ENCODE results near the gene GPC3. TPM values are rescaled to one million over a fixed set of nuclear protein-coding genes. Genes with fewer than 3 reads are reported as not detected.

GPC3 gene
- total RNA-seq, 1 experiment from 2014 or later, result not detected

DNA sequence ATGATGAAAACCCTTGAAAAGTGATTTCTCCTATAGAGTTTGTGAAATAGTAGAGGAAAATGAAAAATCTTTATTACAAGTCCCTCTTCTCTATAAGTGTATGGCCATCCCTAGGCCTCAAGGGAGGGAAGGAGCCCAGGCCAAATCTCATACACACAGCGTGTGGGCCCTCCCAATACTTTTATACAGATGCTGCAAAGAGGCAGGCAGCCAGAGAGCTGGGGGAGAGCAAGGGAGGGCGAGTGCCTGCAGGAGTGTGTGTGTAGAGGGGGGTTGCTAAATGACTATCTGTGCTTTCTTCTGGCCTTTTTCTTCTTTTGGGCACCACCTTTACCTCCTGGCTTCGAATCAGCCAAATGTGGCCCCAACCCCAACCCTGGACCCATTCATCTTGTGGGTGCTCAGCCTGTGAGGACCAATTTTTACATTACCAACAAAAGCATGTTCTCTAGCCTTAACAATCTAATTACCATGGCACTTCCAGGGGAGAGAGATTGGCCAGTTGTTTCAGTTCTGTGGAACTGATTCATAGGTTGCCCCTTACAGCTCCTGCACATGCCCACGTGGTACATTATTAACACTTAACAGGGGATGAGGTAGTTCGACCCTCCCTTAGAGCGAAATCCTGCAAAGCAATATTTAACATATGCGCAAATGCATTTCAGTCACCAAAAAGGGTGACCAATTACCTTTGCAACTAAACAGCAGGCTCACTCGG is 2.0 kb downstream of the GPC3 start:
- DNase-seq, result no peak
- H3K4me3 ChIP-seq, result no peak overlapping the region
- H3K36me3 ChIP-seq, result no peaks in the 10 kb centered on the region
- no peaks in the 10 kb centered on the region for H3K9me3 ChIP-seq
- H3K27me3 ChIP-seq, result no peaks in the 10 kb centered on the region

GRCh38 chrX:133981924-133982323 is 3.5 kb downstream of the GPC3 start:
- no peak for DNase-seq
- H3K36me3 ChIP-seq, result no peaks in the 10 kb centered on the region
- H3K9me3 ChIP-seq, result no peaks in the 10 kb centered on the region
- no peak overlapping the region for H3K4me3 ChIP-seq
- no peaks in the 10 kb centered on the region for H3K27me3 ChIP-seq

DNA sequence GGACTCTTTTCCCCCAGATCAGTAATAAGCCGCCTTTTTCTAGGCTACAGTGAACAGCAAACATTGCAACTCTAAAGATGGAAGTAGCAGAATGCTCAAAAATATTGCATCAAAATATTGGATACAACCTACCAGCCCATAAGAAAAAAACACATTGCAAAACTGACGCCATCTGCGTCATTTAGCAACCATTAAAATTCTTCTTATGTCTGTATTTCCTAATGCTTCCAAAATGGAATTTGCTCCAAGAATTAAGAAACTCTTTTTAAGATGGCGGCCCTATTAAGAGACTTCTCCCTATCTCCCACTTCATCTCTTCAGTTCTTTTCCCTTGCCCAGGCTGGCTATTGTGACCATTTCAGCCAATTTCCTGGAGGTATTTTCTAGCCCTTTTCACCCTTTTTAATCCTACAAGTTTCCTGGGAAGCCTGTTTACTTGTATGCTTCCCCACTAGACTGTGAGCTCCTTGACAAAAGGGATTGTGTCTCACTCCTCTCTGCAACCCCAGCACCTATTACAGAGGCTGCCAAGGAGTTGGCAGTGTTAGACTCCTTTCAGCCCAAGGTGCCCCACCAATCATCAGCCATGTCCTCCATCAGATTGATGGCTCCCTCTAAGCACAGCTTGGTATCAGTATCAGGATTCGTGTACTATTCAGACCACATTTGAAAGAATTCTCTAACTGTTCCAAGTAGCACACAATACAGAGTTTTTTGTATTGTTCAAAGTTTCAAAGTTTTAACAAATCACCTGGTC is 4.4 kb downstream of the GPC3 start:
- no peak overlapping the region for H3K4me3 ChIP-seq
- H3K36me3 ChIP-seq, result no peaks in the 10 kb centered on the region
- DNase-seq, result no peak
- no peaks in the 10 kb centered on the region for H3K9me3 ChIP-seq
- H3K27me3 ChIP-seq, result no peaks in the 10 kb centered on the region

- DNase-seq, result no peak
- Histone ChIP-seq H3K4me3 (no peak overlapping the region), H3K36me3 (no peaks in the 10 kb centered on the region), H3K27me3 (no peaks in the 10 kb centered on the region), H3K9me3 (no peaks in the 10 kb centered on the region)
These were observed 5.0 kb downstream of the GPC3 start for GRCh38 chrX:133980406-133980805.

DNA sequence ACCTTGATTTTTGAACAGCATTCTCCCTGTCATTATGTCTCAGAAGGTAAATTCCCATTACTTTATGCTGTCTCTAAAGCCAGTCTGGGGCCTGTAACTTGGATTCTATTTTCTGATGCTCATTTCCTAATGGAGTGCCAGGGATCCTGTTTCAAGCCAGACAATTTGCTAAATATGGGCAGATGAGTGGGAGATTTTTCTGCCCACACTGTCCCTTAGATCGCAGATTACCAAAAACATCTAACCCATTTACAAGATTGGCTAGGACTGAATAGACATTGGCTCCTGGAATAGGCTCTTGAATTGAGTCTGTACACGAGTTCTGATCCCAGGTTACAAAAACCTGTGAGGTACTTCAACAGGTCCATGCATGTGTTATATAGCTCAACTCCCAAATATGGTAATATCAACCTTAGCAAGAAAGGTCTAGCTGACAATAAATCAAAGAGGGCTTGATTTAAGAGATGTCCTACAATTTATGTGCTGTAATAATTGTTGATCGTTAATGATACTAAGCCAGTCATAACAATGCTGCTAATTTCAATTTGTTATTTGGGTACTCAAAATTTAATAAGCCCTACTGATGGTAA is 5.7 kb downstream of the GPC3 start:
- Histone ChIP-seq H3K36me3 (no peaks in the 10 kb centered on the region), H3K4me3 (no peak overlapping the region), H3K27me3 (no peaks in the 10 kb centered on the region), H3K9me3 (no peaks in the 10 kb centered on the region)
- no peak for DNase-seq

DNA sequence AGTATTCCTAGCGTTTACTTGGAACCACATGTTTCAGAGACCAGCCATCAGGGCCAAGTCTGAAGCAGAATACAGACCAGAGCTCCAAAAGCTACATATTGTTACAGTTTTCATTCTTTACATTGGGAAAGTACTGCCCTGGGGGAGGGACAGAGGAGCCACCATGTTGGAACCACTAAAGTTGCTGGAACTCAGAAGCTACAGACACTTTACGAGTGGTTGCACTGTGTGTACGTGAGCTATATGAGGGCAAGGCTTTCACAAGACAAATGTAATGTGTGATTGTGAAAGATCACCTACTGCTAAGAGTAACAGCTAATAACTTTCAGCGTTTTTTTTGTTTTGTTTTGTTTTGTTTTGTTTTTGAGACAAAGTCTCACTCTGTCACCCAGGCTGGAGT is 11.7 kb downstream of the GPC3 start:
- Histone ChIP-seq H3K27me3 (no peaks in the 10 kb centered on the region), H3K36me3 (no peaks in the 10 kb centered on the region), H3K9me3 (no peaks in the 10 kb centered on the region), H3K4me3 (no peak overlapping the region)
- DNase-seq, result no peak

DNA sequence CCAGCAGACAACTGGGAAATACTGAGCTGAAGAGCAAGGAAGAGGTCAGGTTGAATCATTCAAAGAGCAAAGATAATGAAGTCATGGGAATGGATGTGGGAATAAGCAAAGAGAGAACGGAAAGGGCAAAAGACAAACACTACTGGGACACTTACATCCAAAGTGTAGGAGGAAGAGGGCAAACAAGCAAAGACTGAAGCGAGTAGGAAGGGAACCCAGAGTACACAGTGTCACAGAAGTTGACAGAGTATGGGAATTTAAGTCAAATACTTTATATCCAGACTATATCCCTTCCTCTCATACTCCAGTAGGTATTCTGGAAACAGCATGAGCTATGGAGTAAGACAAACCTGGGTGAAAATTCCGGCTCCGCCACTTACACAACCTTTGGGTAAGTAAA is 12.5 kb downstream of the GPC3 start:
- H3K4me3 ChIP-seq, result no peak overlapping the region
- no peaks in the 10 kb centered on the region for H3K27me3 ChIP-seq

DNA sequence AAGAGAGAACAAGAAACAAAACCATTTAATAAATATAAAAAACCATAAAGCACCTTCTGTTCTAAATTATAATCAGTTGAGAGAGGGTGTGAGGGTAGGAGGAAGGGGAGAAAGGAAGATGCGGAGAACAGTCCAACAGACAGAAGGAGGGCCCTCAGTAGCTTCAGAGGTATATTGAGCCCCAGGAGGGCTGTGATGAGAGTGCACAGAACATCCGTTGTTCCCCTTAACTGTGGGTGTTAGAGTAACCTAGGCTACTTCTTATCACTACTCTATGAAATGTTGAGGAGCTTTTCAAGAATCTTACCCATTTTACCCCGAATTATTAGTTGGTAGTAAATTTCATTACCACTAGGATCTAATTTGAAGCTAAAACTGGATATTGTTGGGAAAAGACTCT is 13.8 kb downstream of the GPC3 start:
- Histone ChIP-seq H3K27me3 (no peaks in the 10 kb centered on the region), H3K4me3 (no peak overlapping the region), H3K9me3 (no peaks in the 10 kb centered on the region), H3K36me3 (no peaks in the 10 kb centered on the region)
- no peak for DNase-seq

More for the DNA sequence above, 12.5 kb downstream of the GPC3 start:
- Histone ChIP-seq H3K9me3 (no peaks in the 10 kb centered on the region), H3K36me3 (no peaks in the 10 kb centered on the region)
- no peak for DNase-seq

GRCh38 chrX:133970076-133970475 is 15.3 kb downstream of the GPC3 start:
- Histone ChIP-seq H3K36me3 (no peaks in the 10 kb centered on the region), H3K9me3 (no peaks in the 10 kb centered on the region)

GRCh38 chrX:133969191-133969590 is 16.2 kb downstream of the GPC3 start:
- no peaks in the 10 kb centered on the region for H3K27me3 ChIP-seq
- H3K9me3 ChIP-seq, result no peaks in the 10 kb centered on the region
- no peak overlapping the region for H3K4me3 ChIP-seq
- no peak for DNase-seq
- no peaks in the 10 kb centered on the region for H3K36me3 ChIP-seq

More at GRCh38 chrX:133970076-133970475, 15.3 kb downstream of the GPC3 start:
- Histone ChIP-seq H3K27me3 (no peaks in the 10 kb centered on the region), H3K4me3 (no peak overlapping the region)
- no peak for DNase-seq

GRCh38 chrX:133968109-133968508 is 17.3 kb downstream of the GPC3 start:
- DNase-seq, result no peak
- H3K4me3 ChIP-seq, result no peak overlapping the region

DNA sequence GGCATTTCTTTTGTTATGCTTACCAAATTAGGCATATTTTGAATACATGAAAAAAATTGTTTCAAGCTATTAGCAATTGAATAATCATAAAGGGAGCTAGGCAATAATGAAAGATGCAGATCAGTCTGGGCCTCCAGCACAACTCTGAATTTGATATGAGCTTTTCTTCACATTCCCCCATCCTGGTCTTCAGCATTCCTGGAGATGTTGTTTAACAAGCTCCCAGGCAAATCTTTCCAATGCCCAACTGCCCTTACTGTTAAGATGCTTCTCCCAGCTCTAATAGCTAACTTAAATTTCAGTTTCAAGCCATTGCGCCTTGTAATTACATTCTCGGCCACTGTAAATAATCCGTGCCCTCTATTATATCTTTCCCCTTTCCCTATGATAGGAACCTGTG is 19.2 kb downstream of the GPC3 start:
- no peak overlapping the region for H3K4me3 ChIP-seq
- no peaks in the 10 kb centered on the region for H3K36me3 ChIP-seq
- H3K9me3 ChIP-seq, result no peaks in the 10 kb centered on the region
- no peak for DNase-seq
- H3K27me3 ChIP-seq, result no peaks in the 10 kb centered on the region

More at GRCh38 chrX:133968109-133968508, 17.3 kb downstream of the GPC3 start:
- Histone ChIP-seq H3K36me3 (no peaks in the 10 kb centered on the region), H3K9me3 (no peaks in the 10 kb centered on the region), H3K27me3 (no peaks in the 10 kb centered on the region)

DNA sequence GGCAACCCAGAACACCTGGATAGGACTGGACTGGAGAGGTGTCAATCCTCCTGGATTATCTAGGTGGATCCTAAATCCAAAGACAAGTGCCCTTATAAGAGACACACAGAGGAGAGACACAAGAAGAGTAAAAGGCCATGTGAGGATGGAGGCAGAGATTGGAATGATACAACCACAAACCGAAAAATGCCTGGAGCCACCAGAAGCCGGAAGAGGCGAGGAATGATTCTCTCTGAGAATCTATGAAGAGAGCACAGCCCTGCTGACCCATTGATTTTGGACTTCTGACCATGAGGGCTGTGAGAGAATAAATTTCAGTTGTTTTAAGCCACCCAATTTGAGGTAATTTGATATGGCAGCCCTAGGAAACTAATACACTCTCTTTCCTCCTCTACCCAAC is 20.1 kb downstream of the GPC3 start:
- DNase-seq, result no peak
- Histone ChIP-seq H3K9me3 (no peaks in the 10 kb centered on the region), H3K4me3 (no peak overlapping the region), H3K36me3 (no peaks in the 10 kb centered on the region), H3K27me3 (no peaks in the 10 kb centered on the region)

DNA sequence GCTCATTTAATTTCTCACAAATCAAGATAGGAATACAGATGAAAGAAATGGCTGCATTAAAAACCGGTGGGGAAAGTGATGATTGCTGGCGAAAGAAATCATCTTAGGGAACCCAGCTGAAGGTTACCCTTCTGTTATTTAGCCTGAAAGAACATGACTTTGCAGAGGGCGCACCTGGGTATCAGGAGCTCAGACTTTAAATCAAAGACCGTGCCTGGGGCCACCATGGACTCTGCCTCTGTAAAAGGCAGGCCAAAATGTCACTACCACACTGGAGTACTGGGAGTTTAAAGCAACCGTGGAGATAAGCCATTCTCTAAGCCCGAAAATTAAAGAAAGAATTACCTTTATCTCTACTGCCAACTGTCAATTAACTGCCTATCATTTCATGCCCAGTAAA is 24.3 kb downstream of the GPC3 start:
- DNase-seq, result no peak
- Histone ChIP-seq H3K9me3 (no peaks in the 10 kb centered on the region), H3K36me3 (no peaks in the 10 kb centered on the region), H3K27me3 (no peaks in the 10 kb centered on the region), H3K4me3 (no peak overlapping the region)

- DNase-seq, result no peak
- no peak overlapping the region for H3K4me3 ChIP-seq
- H3K27me3 ChIP-seq, result no peaks in the 10 kb centered on the region
- no peaks in the 10 kb centered on the region for H3K9me3 ChIP-seq
- no peaks in the 10 kb centered on the region for H3K36me3 ChIP-seq
These were observed 25.4 kb downstream of the GPC3 start for GRCh38 chrX:133959972-133960371.

GRCh38 chrX:133958997-133959688 is 26.3 kb downstream of the GPC3 start:
- H3K4me3 ChIP-seq, result no peak overlapping the region
- H3K36me3 ChIP-seq, result no peaks in the 10 kb centered on the region
- no peaks in the 10 kb centered on the region for H3K27me3 ChIP-seq
- no peak for DNase-seq
- no peaks in the 10 kb centered on the region for H3K9me3 ChIP-seq

Data from MG63 (cell line).